ENCODE results near the gene ITGA2.

- TF ChIP-seq POLR2AphosphoS5 (IDR thresholded peaks at IDR 0.05; ENCODE audit: borderline replicate concordance, low read depth, low read length) (no peak), EZH2 (IDR thresholded peaks at IDR 0.05) (no peak)
Measured at GRCh38 chr5:52964138-52964537, 25.0 kb upstream of the ITGA2 start.

All from SK-N-MC (cell line).